Measurements from ENCODE around the gene POLD1.

GRCh38 chr19:50450369-50451222 lies 66.4 kb downstream of the POLD1 start:
- TF ChIP-seq, protein P1, sequence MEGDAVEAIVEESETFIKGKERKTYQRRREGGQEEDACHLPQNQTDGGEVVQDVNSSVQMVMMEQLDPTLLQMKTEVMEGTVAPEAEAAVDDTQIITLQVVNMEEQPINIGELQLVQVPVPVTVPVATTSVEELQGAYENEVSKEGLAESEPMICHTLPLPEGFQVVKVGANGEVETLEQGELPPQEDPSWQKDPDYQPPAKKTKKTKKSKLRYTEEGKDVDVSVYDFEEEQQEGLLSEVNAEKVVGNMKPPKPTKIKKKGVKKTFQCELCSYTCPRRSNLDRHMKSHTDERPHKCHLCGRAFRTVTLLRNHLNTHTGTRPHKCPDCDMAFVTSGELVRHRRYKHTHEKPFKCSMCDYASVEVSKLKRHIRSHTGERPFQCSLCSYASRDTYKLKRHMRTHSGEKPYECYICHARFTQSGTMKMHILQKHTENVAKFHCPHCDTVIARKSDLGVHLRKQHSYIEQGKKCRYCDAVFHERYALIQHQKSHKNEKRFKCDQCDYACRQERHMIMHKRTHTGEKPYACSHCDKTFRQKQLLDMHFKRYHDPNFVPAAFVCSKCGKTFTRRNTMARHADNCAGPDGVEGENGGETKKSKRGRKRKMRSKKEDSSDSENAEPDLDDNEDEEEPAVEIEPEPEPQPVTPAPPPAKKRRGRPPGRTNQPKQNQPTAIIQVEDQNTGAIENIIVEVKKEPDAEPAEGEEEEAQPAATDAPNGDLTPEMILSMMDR (IDR thresholded peaks at IDR 0.05 in 8 of 11, conservative IDR thresholded peaks at IDR 0.05 in 3 of 11), result no peak
- TF ChIP-seq POLR2A (IDR thresholded peaks at IDR 0.05), result no peak
